GM18502 (cell line): ENCODE measurements around the gene UBE2QL1.

Source experiments
- ATAC-seq: cut with Tn5 transposase; IDR thresholded peaks from one replicate; pipeline ENCODE4 v1.9.1; 2021; ENCODE audit warnings: mild to moderate bottlenecking; ENCODE audit not compliant: unreplicated experiment, poor library complexity

UBE2QL1 gene

DNA sequence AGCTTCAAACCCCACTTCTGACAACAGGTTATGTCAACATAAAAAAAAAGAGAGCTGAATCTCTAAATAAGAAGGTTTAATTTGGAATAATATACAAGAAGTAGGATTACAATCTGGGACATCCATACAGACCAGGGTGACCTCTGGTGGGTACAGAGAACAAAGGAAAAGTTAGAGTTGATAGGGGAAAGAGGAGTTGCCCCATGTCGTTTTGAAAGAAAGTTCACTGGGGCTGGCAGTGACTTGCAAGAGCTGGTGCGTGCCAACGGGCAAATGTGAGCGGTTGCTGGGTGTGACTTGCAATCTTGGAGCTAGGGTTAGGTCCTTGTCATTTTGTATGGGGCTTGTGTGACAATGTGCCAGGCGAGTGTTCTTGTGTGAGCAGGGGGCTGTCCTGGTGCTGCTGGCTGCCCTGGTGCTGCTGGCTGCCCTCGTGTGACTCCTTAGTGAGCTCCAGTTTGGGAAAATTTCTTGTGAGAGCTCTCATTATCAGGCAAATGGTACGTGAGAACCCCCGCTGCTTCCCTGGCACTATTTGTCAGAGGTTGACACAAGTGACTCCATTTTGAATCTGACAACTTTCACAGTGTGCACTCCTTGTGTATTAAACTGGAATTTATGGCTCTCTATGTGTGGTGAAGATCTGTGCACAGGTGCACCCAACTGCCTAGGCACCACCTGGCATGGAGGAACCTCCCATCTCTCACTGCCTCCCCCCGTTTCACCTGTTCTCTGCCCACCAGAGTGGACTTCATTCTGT lies 69.8 kb downstream of the UBE2QL1 start:
- no peak for ATAC-seq

DNA sequence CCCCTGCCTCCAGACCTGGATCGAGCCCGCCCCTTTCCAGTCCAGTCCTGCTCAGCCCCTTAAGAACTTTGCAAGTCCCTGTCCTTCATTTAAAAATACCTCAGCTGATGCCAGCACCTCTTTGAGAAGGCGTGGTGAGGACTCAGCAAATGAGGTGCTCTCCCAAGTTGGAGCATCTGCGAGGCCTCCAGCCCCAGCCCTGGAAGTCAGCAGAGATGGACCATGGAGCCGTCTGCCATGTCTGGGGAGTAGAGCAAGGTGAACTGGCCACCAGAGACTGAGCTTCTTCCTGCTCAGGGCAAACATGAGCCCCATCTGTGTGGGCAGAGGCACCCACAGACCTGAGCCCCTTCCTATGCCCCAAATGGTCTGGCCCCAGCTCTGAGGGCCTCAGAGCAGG lies 71.5 kb downstream of the UBE2QL1 start:
- ATAC-seq: no peak

DNA sequence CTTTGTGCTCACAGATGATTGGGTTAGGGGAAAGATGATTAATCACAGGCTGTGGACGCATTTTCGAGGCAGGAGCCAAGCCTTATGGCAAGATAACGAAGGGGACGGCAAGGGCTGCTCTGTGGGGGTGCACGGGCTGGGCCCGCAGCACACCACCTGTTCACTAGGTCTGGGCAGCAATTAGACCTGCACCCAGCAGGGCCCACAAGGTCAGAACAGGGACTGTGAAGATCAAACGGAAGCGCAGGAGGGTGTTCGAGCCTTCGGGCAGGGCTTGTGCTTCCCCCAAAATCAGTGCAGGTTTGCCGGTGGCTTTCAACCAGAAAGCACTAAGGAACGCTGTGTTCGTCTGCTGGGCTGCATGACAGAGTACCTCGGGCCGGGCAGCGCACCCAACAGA lies 73.7 kb downstream of the UBE2QL1 start:
- no peak for ATAC-seq

DNA sequence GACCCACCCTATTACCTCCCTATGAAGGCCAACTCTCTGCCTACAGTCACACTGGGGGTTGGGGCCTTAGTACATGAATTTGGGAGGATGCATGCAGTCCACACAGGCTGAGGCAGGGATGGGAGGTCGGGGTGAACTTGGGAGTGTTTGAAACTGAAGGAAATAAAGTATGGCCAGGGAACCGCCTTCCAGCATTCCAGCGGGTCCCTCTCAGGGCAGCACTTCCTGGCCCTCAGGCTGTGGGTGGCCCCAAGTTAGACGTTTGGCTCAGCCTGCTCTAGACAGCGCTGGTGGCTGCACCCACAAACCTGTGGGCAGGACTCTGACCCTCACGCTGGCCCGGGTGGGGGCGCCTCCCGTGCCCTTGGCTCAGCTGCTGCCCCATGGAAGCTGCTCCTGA lies 74.3 kb downstream of the UBE2QL1 start:
- ATAC-seq: no peak

DNA sequence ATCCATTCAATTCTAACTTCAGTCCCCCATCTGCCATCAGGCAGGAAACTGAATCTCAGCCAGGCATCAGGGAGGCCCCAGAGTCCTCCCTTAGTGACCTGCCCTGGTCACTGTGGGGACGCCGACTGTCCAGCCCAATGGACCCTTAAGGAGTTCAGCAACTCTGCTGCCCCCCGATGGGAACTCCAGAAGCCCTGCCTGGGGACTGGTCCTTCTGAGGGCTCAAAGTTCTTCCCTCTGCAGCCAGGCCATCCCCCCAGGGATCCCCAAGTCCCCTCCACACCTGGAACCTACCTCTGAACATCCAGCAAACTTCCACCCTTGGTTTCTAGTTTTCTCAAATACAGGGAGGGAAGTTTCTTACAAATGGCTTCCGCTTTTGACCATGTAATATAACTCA lies 76.8 kb downstream of the UBE2QL1 start:
- no peak for ATAC-seq

DNA sequence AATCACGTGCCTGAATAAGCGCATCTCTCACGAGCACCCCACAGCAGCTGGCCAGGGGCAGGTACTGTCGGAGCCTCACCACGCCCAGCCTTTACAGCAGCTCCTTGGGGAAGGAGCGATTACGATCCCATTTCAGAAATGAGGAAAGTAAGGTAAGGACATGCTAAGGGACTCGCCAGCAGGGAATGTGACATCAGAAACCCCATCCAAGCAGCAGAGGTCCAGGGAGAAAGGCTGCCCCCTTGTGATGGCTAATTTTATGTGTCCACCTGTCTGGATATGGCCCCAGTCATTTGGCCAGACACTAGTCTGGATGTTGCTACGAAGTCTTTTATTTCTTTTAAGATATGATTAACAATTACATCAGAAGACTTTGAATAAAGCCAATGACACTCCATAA lies 77.3 kb downstream of the UBE2QL1 start:
- ATAC-seq: no peak

DNA sequence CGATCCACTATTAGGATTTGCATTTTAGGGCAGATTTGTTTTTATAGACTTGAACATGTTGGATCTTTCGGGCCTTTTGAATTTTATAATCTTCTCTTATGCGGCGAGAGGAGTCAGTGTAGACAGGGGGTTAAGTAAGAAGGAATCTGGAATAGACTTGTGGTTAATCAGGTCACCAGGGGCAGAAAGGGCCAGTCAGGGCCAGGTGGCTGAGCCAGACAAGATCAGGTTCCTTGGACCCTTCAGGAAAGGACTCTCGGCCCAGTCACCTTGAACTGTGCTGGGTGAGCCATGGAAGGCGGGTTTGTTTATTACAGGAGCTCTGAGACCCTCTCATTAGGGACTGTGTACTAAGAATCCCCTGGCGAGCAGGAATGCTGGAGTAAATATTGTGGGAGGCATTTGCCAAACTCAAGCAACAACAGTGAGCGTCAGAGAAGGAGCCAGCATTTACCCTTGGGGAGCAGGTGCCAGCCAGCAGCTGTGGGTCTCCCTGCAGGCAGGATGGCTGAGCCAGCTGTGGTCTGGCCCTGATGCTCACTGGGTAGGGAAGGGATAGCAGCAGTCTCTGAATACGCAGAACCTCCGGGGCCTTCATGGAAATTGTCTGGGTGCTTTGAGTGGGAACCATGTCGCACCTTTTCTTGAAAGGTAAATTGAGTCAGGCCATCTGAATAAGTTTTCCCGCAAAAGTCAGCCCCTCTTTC lies 79.2 kb downstream of the UBE2QL1 start:
- ATAC-seq: no peak

DNA sequence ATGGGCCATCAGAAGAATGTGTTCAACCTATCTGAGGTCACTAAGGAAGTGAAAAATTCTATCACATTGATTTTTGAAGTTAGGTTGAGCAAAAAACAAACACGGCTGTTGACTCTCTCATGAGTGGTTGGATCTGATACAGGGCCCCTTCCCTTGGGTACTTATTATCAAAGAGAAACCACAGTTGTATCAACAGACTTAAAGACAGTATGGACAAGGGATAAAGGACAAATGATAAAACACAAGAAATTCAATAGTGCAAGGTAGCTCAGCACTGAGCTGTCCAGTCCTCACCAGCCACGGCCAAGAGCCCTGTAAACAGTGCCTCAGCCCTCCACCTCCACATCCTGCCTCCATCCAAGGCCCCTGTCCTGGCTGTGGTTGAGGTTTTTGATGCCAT lies 86.9 kb downstream of the UBE2QL1 start:
- ATAC-seq: no peak

DNA sequence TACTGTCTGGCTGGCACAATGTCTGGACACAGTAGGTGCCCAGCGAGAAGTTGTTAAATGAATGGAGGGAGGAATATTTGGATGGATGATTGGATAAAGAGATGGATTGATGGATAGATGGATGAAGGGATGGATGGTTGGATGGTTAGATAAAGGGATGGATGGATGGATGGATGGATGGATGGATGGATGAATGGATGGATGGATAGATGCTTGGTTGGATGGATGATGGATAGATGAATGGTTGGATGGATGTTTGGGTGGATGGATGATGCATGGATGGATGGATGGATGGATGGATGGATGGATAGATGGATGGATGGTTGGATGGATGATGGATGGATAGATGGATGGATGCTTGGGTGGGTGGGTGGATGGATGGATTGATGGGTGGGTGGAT lies 90.4 kb downstream of the UBE2QL1 start:
- ATAC-seq: no peak

DNA sequence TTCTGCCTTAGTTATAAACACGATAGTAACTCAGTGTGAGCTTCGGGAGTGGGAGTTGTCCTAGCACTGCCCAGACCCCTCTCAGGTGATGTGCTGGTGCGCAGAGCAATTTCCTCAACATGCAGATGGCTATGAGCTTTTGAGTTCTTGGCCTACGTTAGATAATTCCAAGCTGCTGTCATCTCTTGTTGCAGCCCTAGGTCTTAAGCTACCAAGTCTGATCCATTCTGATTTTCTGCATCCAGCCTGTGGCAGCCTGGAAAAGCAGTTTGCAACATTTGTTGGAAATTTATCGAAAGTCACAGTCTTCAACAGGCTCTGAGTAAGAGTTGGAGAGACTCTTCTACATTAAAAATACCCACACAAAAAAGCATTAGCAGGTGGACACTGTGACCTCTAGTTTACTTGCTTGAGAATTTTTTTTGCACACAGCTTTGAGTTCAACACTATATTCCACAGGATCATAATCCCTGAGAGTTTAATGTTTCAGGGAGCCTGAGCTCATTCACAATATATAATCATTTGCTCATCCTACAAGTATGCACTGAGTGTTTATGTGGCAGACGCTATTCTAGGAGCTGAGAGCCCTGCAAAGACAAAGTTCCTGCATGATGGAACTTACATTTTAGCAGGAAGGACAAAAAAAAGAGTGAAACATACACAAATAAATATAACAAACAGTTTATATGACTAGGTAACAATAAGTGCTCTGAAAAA lies 91.6 kb downstream of the UBE2QL1 start:
- no peak for ATAC-seq

DNA sequence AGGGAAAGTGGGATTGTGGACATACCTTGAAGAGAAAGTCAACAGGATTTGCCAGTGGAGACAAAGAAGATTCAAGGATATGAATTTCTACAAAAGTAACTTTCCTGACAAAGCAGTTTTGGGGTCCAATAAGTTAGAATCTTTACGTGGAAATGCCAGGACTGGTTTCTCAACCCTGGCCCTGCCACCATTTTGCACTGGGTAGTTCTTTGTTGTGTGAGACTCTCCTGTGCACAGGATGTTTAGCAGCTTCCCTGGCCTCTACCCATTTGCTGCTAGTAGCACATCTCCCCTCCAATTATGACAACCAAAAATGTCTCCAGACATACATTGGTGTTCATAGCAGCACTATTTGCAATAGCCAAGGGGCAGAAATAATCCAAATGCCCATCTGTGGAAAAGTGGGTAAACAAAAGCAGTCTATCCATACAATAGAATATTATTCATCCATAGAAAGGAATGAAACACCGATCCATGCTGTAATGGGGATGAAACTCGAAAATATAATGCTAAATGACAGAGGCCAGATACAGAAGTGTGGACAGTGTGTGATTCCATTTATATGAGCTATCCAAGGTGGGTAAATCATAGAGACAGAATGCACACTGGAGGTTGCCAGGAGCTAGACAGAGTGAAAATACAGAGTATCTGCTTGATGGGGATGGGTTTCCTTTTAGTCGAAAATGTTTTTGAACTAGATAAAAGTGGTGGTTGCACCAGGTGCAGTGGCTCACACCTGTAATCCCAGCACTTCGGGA lies 92.8 kb downstream of the UBE2QL1 start:
- ATAC-seq: no peak

DNA sequence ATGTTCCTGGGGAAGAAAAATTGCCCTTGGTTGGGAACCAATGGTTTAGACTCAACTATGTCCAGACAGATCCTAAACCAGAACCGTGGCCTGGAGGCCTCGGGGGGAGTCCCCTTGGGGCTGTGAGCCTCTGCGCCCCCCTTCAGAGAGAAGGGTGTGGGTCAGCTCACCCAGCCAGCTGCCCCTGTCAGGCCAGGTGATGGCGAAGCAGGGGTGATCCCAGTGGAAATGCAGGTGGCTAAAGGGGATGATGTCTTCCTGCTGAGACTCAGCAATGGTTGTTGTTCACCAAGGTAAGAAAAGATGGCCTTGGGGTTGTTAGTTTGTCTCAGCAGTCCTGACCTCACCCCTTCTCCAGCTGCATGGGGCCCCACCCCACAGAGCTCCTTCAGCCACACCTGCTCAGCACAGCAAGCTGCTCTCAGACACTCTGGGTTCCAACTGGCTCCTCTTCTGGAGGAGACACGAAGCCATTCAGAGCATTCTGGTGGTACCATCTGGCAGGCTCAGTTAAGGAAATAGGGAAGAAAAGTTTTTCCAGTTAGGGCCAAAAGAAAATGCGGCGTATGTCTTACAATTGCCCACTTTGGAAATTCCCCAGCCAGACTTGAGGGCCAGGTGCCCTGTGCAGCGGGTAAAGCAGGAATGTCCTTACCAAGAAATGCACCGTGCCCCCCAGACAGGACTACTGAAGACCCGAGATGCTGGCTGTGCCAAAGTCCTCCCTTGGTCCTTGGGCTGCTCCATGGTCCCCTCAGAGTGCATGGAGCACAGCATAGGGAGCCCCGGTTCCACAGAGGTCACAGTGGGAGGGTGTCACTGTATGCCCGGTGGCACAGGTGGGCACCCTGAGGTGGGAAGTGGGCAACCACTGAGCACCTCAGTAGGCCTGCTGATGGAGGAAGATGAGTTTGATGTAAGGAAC lies 94.0 kb downstream of the UBE2QL1 start:
- ATAC-seq: no peak

DNA sequence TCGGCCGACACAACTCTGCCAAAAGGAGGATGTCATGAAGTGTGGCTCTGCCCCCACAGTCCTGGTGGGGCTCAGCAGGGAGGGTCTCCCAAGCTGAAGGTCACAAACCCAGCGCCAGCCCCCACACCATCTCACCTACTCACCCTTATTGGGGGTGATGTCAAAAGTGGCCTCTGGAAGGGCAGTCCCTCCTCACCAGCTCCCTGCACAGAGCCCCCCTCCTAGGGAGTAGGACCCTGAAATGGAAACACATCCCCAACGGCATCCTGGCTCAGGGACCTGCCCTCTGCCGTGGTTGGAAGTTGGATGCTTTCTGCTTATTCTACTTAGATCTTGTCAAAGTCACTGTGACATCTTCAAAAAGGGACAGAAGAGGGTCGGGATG lies 94.7 kb downstream of the UBE2QL1 start:
- no peak for ATAC-seq

DNA sequence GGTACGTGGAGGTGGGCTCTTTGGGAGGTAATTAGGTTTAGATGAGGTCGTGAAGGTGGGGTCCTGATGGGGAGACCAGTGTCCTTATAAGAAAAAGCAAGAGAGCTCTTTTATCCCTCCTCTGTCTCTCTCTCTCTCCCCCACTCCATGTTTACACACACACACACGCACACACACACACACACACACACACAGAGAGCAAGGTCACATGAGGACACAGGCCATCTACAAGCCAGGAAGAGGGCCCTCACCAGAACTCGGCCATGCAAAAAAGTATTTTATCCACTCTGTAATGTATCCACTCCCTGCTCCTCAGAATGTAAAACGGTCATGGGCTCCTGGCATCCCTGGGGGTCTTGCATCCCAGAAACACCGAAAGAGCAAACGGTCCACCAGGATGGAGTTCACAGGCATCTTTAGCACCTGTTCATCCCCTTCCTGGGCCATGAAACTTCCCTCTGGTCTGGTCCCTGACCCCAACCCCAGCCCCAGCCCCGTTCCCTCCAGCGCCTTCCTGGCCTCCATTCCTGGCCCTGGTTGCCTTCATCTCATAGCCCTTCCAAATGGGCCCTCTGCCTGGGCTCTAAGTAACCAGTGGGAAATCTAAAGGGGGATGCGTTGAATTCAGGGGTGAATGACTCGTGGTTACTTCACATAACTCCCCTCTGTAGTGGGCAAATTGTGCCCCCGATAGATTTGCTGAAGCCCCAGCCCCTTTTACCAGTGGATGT lies 95.3 kb downstream of the UBE2QL1 start:
- no peak for ATAC-seq
